Erythroblast (primary cell): ENCODE results near the gene HNRNPK.

Experiments used
- GATA1 ChIP-seq: IDR thresholded peaks from 2 replicates; pipeline ENCODE4 v1.6.1; 2011; ENCODE audit warnings: low read depth, mild to moderate bottlenecking, control low read depth, low read length, moderate library complexity
- POLR2A ChIP-seq: IDR thresholded peaks from 2 replicates; pipeline ENCODE4 v1.6.1; 2011; ENCODE audit warnings: mild to moderate bottlenecking, low read length

GRCh38 chr9:83965350-83966208 is 14.4 kb downstream of the HNRNPK start:
- TF ChIP-seq POLR2A (peak; percentile 28), GATA1 (no peak)
